CD14-positive monocyte (primary cell): ENCODE data around the gene ELP2. TPM values are rescaled to one million over a fixed set of nuclear protein-coding genes. Genes with fewer than 3 reads are reported as not detected.

Source experiments
- DNase-seq, 3 donors: peaks; one replicate each; pipeline ENCODE4 v3.0.0-alpha.2; 2011 to 2022
- H2AFZ ChIP-seq: 2 replicates; pipeline ENCODE4 v1.6.0; 2012; ENCODE audit warnings: mild to moderate bottlenecking, low read depth, low read length, inconsistent platforms; ENCODE audit not compliant: insufficient read depth, poor library complexity, severe bottlenecking
- H3K27ac ChIP-seq, 2 donors: 1 replicate in 1 of 2; 2 replicates in 1 of 2; pipeline ENCODE4 v1.5.1; 2012 to 2013; ENCODE audit warnings: low read length in 2 of 2, control low read depth in 1 of 2, inconsistent platforms in 1 of 2, low read depth in 1 of 2, mild to moderate bottlenecking in 1 of 2
- H3K27me3 ChIP-seq, 2 donors: one replicate each; pipeline versions ENCODE4 v1.6.0 to v1.6.1; 2011 to 2013; ENCODE audit warnings: low read length in 2 of 2; ENCODE audit not compliant: control insufficient read depth in 2 of 2, insufficient read depth in 2 of 2
- H3K36me3 ChIP-seq, 2 donors: replicated peaks in 1 of 2; 1 replicate in 1 of 2; 2 replicates in 1 of 2; pipeline versions ENCODE4 v1.5.1 to v1.6.1; 2012 to 2013; ENCODE audit warnings: low read length in 2 of 2, control low read depth in 1 of 2, inconsistent platforms in 1 of 2, mild to moderate bottlenecking in 1 of 2; ENCODE audit not compliant: insufficient read depth in 2 of 2, control insufficient read depth in 1 of 2
- H3K4me1 ChIP-seq, 2 donors: 1 replicate in 1 of 2; 2 replicates in 1 of 2; pipeline versions ENCODE4 v1.5.1 to v1.6.1; 2012 to 2013; ENCODE audit warnings: low read length in 2 of 2, control low read depth in 1 of 2, inconsistent platforms in 1 of 2, mild to moderate bottlenecking in 1 of 2, moderate library complexity in 1 of 2; ENCODE audit not compliant: insufficient read depth in 2 of 2, control insufficient read depth in 1 of 2
- H3K4me2 ChIP-seq: replicated peaks from 2 replicates; pipeline ENCODE3; 2012; ENCODE audit warnings: low read length, moderate library complexity, mild to moderate bottlenecking; ENCODE audit not compliant: poor library complexity, severe bottlenecking; ENCODE audit errors: extremely low read depth
- H3K4me3 ChIP-seq, 3 experiments: fragments of 200-600 bp in 1 of 3; sonication (generic) in 1 of 3; replicated peaks in 1 of 3; 1 replicate in 2 of 3; 2 replicates in 1 of 3; pipeline ENCODE4 v1.5.1; 2011 to 2013; ENCODE audit warnings: low read length in 3 of 3, mild to moderate bottlenecking in 3 of 3, control low read depth in 2 of 3, low read depth in 2 of 3, inconsistent platforms in 1 of 3, moderate library complexity in 1 of 3
- H3K79me2 ChIP-seq: 2 replicates; pipeline ENCODE4 v1.6.0; 2012; ENCODE audit warnings: mild to moderate bottlenecking, control low read depth, inconsistent platforms, low read length, moderate library complexity; ENCODE audit not compliant: insufficient read depth
- H3K9ac ChIP-seq: 2 replicates; pipeline ENCODE4 v1.6.0; 2017; ENCODE audit warnings: low read length, mild to moderate bottlenecking; ENCODE audit not compliant: insufficient read depth, poor library complexity, severe bottlenecking
- H3K9me3 ChIP-seq, 2 donors: replicated peaks in 1 of 2; 1 replicate in 1 of 2; 2 replicates in 1 of 2; pipeline versions ENCODE4 v1.5.1 to v1.6.1; 2012 to 2013; ENCODE audit warnings: low read length in 2 of 2, control low read depth in 1 of 2; ENCODE audit not compliant: control insufficient read depth in 1 of 2, insufficient read depth in 1 of 2
- H4K20me1 ChIP-seq: 2 replicates; pipeline ENCODE4 v1.6.0; 2012; ENCODE audit warnings: mild to moderate bottlenecking, low read length, control low read depth, moderate library complexity; ENCODE audit not compliant: insufficient read depth
- H3K27ac Mint-ChIP-seq, 7 donors: one replicate each; pipeline ENCODE4 v1.8.0; 2020; ENCODE audit warnings: mild to moderate bottlenecking in 7 of 7, mixed read lengths in 7 of 7, moderate library complexity in 6 of 7, inconsistent platforms in 2 of 7
- H3K27me3 Mint-ChIP-seq, 3 donors: one replicate each; pipeline ENCODE4 v1.8.0; 2021 to 2022; ENCODE audit warnings: low read depth in 3 of 3, mild to moderate bottlenecking in 3 of 3, mixed read lengths in 3 of 3, moderate library complexity in 3 of 3, inconsistent platforms in 1 of 3
- H3K36me3 Mint-ChIP-seq, 2 donors: one replicate each; pipeline ENCODE4 v1.8.0; 2020; ENCODE audit warnings: mixed read lengths in 2 of 2, inconsistent platforms in 1 of 2, mild to moderate bottlenecking in 1 of 2
- H3K4me1 Mint-ChIP-seq: one replicate; pipeline ENCODE4 v1.8.0; 2020; ENCODE audit warnings: mild to moderate bottlenecking, mixed read lengths
- H3K4me3 Mint-ChIP-seq, 2 donors: one replicate each; pipeline ENCODE4 v1.8.0; 2020; ENCODE audit warnings: mild to moderate bottlenecking in 2 of 2, mixed read lengths in 2 of 2, moderate library complexity in 1 of 2
- H3K9me3 Mint-ChIP-seq, 7 donors: one replicate each; pipeline ENCODE4 v1.8.0; 2020 to 2022; ENCODE audit warnings: mixed read lengths in 7 of 7, mild to moderate bottlenecking in 6 of 7, moderate library complexity in 6 of 7, inconsistent platforms in 2 of 7
- CTCF ChIP-seq: fragments of 200-600 bp; IDR thresholded peaks from one replicate; pipeline ENCODE4 v1.8.0; 2022; ENCODE audit warnings: antibody characterized with exemption, mild to moderate bottlenecking
- WGBS: methylation state at CpG from one replicate; pipeline ENCODE4 v1.1.5; 2013; ENCODE audit warnings: missing lambda C conversion rate; ENCODE audit not compliant: insufficient coverage; 5-methylcytosine and 5-hydroxymethylcytosine counted together
- intact Hi-C, 2 donors: fragments of 100-400 bp; cut with micrococcal nuclease; formaldehyde crosslinking; loops; one replicate each; pipeline versions ENCODE4 v1.15.0 to v1.15.1; 2023
- polyA plus RNA-seq, 3 donors: library from polyadenylated mRNA; depleted of rRNA in 1 of 3; unstranded in 2 of 3; stranded (reverse) in 1 of 3; fragments of 300-500 nt in 2 of 3; fragments of >200 nt in 1 of 3; fragmentation: Illumina TruSeq in 2 of 3; gene quantifications; 1 replicate in 2 of 3; 2 replicates in 1 of 3; pipeline ENCODE4 v1.2.3, GENCODE V29; 2012 to 2021

Gene ELP2
- polyA plus RNA-seq, 3 donors: 24.8 to 52.5 (median 27.1) TPM

DNA sequence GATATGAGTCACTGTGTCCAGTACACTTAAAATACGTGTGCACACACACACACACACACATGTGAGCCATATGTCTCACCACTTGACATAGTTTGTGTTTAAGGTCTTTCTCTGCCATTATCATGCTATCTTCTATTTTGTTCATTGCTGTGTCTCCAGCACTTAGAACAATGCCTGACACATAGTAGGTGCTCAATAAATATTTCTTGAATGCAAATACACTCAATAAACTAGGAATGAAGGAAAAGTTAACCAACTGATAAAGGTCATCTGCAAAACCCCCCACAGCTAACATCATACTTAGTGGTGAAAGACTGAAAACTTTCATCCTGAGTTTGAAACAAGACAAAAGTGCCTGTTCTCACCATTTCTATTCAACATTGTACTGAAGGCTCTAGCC lies 62.0 kb downstream of the ELP2 start:
- no peak overlapping the region for H3K4me3 Mint-ChIP-seq
- H3K4me3 ChIP-seq: no peak overlapping the region
- peaks cover 11 to 12% of the 10 kb centered on the region in 2 donors for H3K4me1 ChIP-seq
- no peak overlapping the region for H3K4me2 ChIP-seq
- intact Hi-C loops: no loop called here
- H3K9me3 Mint-ChIP-seq: peaks cover 0 to 5% (median 0%) of the 10 kb centered on the region in 7 donors
- TF ChIP-seq CTCF: no peak
- H3K9ac ChIP-seq: no peak overlapping the region
- peaks cover 0 to 9% of the 10 kb centered on the region in 2 donors for H3K9me3 ChIP-seq
- H3K36me3 Mint-ChIP-seq: peaks cover 0 to 4% of the 10 kb centered on the region in 2 donors
- H3K79me2 ChIP-seq: no peaks in the 10 kb centered on the region
- DNase-seq: no peak
- no peak overlapping the region for H3K27ac Mint-ChIP-seq
- no peak overlapping the region for H2AFZ ChIP-seq
- no peaks in the 10 kb centered on the region for H3K36me3 ChIP-seq
- H3K27me3 ChIP-seq: peaks cover 11 to 28% of the 10 kb centered on the region in 2 donors
- no peaks in the 10 kb centered on the region for H4K20me1 ChIP-seq
- H3K4me1 Mint-ChIP-seq: peaks cover 12% of the 10 kb centered on the region
- H3K27me3 Mint-ChIP-seq: peaks cover 19 to 39% (median 36%) of the 10 kb centered on the region in 3 donors
- no CpG with 5 or more reads among the region's 1 CpG for WGBS
- H3K27ac ChIP-seq: no peak overlapping the region

- no peaks in the 10 kb centered on the region for H3K36me3 ChIP-seq
- DNase-seq: no peak
- no peak overlapping the region for H3K27ac ChIP-seq
- H3K27me3 ChIP-seq: peaks cover under 1% of the 10 kb centered on the region in 2 donors
- H3K27ac Mint-ChIP-seq: no peak overlapping the region
- intact Hi-C loops: no loop called here
- no peak overlapping the region for H3K4me2 ChIP-seq
- no peak overlapping the region for H2AFZ ChIP-seq
- TF ChIP-seq CTCF: no peak
- peaks cover 0 to 3% (median 0%) of the 10 kb centered on the region in 7 donors for H3K9me3 Mint-ChIP-seq
- no peaks in the 10 kb centered on the region for H3K79me2 ChIP-seq
- 81% methylated on average over 6 of the region's 8 CpGs for WGBS
- H3K36me3 Mint-ChIP-seq: no peaks in the 10 kb centered on the region
- no peaks in the 10 kb centered on the region for H3K4me1 Mint-ChIP-seq
- H3K4me3 Mint-ChIP-seq: no peak overlapping the region
- peaks cover 6 to 12% (median 10%) of the 10 kb centered on the region in 3 donors for H3K27me3 Mint-ChIP-seq
- no peaks in the 10 kb centered on the region for H3K9me3 ChIP-seq
- H4K20me1 ChIP-seq: no peaks in the 10 kb centered on the region
- no peaks in the 10 kb centered on the region for H3K4me1 ChIP-seq
- no peak overlapping the region for H3K9ac ChIP-seq
- H3K4me3 ChIP-seq: no peak overlapping the region
Observed at GRCh38 chr18:36194600-36195315, 65.1 kb downstream of the ELP2 start.
